ENCODE results near the gene MYLK.
"Not testable (repeated sequence)": the region's sequence is repeated elsewhere in the genome, so short reads cannot be mapped to it uniquely, and the experiment has no call there.

Gene MYLK, protein sequence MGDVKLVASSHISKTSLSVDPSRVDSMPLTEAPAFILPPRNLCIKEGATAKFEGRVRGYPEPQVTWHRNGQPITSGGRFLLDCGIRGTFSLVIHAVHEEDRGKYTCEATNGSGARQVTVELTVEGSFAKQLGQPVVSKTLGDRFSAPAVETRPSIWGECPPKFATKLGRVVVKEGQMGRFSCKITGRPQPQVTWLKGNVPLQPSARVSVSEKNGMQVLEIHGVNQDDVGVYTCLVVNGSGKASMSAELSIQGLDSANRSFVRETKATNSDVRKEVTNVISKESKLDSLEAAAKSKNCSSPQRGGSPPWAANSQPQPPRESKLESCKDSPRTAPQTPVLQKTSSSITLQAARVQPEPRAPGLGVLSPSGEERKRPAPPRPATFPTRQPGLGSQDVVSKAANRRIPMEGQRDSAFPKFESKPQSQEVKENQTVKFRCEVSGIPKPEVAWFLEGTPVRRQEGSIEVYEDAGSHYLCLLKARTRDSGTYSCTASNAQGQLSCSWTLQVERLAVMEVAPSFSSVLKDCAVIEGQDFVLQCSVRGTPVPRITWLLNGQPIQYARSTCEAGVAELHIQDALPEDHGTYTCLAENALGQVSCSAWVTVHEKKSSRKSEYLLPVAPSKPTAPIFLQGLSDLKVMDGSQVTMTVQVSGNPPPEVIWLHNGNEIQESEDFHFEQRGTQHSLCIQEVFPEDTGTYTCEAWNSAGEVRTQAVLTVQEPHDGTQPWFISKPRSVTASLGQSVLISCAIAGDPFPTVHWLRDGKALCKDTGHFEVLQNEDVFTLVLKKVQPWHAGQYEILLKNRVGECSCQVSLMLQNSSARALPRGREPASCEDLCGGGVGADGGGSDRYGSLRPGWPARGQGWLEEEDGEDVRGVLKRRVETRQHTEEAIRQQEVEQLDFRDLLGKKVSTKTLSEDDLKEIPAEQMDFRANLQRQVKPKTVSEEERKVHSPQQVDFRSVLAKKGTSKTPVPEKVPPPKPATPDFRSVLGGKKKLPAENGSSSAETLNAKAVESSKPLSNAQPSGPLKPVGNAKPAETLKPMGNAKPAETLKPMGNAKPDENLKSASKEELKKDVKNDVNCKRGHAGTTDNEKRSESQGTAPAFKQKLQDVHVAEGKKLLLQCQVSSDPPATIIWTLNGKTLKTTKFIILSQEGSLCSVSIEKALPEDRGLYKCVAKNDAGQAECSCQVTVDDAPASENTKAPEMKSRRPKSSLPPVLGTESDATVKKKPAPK (N-terminal part only)

DNA sequence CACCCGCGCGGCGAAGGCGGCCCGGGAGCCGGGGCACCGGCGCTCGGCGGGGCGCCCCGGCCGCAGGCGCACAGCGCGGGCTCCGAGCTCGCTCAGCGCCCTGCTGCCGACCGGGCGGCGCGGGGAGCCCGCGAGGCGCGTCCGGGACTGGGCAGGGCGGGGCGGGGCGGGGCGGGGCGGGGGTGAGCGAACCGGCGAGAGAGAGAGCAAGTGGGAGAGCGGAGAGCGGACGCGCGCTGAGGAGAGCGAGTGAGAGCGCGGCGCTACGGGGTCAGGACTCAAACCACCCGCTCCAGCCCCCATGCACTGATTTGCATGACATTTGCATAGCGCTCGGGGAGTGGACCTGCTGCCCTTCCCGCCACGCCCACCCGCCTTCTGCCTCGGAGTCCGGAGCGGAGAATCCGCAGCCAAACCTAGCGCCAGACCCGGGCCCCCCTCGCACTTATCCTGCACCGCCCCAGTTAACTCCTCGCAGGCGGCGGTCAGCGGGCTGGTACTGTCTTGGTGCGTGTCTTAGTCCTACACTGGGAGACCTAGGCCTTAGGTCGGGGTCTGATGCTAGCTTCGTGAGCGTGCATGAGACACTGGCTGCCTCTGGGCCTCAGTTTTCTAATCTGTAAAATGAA is at the start of gene MYLK:
Gene MYLK, minus strand, starts transcription at position 130 of the 629 bp plus-strand sequence. CDS start 90,491 bp downstream, outside the sequence.
- no peak for DNase-seq (ENCODE audit: low spot score)

- no peak for DNase-seq (ENCODE audit: low spot score)
These were observed 46.3 kb upstream of the MYLK start for GRCh38 chr3:123930445-123930844.

- DNase-seq (ENCODE audit: low spot score) = no peak
These were observed 45.2 kb upstream of the MYLK start for GRCh38 chr3:123929325-123929724.

GRCh38 chr3:123926396-123926795 is 42.3 kb upstream of the MYLK start:
- no peak for DNase-seq (ENCODE audit: low spot score)

DNA sequence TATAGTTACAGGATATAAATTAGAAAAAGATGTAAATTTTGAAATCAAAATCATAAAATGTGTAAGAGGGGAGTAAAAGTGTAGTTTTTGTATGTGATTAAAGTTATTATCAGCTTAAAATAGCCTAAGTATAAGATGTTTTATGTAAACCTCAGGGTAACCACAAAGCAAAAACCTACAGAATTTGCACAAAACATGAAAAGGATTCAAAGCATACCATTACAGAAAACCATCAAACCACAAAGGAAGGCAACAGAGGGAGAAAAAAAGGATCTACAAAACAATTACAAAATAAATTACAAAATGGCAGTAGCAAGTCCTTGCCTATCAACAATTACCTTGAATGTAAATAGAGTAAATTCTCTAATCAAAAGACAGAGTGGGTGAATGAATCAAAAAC is 36.7 kb upstream of the MYLK start:
- no peak for DNase-seq (ENCODE audit: low spot score)

GRCh38 chr3:123920383-123920782 is 36.3 kb upstream of the MYLK start:
- DNase-seq (ENCODE audit: low spot score) = no peak

DNA sequence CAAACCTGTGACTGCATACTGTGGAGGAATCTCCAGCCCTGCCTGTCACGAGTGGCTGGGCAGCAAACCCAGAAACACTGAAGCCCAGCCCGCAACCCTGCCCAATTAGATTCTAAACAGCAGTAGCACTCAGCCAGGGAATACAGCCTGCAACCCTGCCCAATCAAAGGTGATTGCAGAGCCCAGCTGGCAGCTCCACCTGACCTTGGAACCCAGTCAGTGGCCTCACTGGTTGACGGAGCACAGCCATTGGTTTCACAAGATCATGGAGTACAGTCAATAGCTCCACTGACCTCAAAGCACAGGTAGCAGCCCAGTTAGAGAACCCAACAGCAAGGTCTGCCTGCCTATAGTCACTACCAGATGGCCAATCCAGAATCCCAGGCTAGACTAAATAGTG is 35.2 kb upstream of the MYLK start:
- no peak for DNase-seq (ENCODE audit: low spot score)

DNA sequence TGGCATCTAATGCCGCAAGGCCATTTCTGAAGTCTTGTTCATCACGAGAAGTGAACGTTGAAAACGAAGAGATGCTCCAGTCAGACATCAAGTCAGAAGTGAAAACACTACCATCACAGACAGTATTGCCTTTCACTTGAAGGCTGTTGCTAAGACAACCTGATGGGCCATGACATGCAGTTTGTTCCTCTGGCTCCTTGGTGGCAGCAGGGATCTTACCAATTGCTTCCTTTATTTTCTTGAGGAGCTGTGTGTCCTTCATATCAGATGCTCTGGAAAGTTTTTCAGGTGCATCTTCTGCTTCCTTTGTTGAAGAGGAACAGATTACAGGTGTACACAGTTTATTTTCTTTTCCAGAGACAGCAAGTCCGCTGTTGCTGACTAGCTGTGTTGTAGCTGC is 30.7 kb upstream of the MYLK start:
- DNase-seq (ENCODE audit: low spot score) = no peak

DNA sequence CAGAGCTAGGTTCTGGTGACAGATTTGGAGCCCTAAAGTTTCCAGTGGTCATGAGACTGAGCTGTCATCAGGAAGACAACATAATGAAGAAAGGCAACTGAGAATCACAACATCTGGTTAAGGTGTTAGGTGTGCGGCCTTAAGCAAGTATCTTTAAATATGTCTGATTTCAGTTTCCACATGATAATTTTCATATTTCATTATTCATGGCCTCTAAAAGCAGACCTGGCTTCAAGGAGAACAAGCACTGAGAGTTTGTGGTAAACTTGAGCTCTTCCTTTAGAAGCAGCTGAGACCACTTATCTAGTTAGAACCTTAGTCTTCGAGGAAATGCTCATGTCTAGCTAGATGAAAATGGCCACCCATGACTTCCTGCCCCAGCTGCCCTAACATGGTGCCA is 25.7 kb upstream of the MYLK start:
- DNase-seq (ENCODE audit: low spot score) = no peak

DNA sequence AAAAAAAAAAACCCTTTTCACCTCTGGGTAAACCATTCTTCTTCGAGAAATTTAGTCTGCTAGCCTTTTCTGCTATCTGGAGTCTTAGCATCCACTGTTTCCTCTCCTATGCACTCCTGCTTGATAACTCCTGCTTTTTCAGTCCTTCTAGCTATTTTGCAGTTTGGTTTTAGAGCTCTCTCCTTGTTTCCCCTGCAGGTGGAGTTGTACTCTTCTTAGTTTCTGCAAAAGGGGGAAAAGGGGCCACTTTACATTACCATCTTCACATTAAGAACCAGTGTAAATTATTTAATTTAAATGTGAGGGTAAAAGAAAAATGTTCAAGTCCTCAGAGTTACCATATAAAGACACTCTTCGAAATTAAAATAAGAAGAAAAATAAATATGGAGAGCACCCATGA is 23.6 kb upstream of the MYLK start:
- no peak for DNase-seq (ENCODE audit: low spot score)

DNA sequence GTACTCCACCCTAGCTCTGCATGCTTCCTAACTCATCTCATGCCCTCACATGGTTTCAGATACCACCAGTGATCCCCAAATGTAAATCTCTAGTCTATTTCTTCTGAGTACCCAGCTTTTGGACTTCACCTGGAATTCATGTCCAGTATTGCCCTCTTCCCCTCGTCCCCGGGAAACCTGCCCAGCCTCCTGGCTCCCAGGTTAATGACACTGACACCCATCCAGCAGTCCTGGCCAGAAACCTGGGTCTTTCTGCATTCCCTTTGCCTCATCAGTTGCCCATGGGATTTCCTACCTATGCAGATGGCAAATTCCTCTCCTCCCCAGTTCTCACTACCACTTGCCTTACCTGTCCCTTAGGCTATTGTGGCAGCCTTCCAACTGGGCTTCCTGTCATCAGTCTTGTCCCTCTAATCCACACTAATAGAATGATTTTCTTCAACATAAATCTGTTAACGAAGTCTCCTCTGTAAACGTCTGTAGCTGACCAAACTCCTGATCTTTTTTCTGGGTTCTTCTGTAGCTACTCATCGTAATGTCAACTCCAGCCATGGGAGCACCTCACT is 15.3 kb upstream of the MYLK start:
- DNase-seq (ENCODE audit: low spot score) = no peak

DNA sequence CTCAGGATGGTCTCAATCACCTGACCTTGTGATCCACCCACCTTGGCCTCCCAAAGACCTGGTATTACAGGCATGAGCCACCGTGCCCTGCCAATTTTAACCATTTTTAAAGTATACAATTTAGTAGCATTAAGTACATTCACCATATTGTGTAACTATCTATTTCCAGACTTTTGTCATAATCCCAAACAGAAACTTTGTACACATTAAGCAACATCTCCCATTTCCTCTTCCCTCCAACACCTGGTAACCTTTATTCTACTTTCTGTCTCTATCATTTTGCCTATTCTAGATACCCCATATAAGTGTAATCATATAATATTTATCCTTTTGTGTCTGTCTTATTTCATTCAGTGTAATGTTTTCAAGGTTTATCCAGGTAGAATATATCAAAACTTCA is 8.9 kb upstream of the MYLK start:
- no peak for DNase-seq (ENCODE audit: low spot score)

DNA sequence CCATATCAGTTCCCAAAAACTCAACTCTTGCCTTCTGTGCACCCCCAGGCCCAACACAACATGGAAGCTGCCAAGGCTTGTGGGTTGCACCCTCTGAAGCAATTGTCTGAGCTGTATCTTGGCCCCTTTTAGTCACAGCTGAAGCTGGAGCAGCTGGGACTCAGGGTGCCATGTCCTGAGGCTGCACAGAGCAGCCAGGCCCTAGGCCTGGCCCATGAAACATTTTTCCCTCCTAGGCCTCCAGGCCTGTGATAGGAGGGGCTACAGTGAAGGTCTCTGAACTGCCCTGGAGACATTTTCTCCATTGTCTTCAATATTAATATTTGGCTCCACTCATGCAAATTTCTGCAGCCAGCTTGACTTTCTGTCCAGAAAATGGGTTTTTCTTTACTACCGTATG is 8.1 kb upstream of the MYLK start:
- no peak for DNase-seq (ENCODE audit: low spot score)

DNA sequence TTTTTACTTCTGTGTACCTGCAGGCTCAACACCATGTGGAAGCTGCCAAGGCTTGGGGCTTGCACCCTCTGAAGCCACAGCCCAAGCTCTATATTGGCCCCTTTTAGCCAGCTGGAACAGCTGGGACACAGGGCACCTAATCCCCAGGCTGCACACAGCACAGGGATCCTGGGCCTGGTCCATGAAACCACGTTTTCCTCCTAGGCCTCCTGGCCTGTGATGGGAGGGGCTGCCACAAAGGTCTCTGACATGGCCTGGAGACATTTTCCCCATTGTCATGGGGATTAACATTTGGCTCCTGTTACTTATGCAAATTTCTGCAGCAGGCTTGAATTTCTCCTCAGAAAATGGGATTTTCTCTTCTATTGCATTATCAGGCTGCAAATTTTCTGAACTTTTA is 6.9 kb upstream of the MYLK start:
- not testable (repeated sequence) for DNase-seq (ENCODE audit: low spot score)

- DNase-seq (ENCODE audit: low spot score) = not testable (repeated sequence)
These were observed 6.0 kb upstream of the MYLK start for GRCh38 chr3:123890162-123890561.

DNA sequence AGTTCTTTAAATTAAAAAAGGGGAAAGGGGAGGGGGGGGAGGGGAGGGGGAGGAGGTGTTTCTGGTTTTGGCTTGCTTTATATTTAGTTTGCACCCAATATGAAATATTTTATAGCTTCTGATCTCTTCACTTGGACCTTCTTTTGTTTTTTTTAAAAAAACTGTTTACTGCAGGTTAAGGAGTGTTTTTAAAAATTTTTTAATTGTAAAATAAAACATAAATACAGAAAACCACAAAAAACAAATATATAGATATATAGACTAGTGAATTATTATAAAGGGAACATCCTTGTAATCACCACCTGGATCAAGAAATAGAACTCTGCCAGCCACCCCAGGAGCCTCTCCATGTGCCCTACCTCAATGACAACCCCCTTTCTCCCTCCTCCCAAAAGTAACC is 861 bp upstream of the MYLK start:
- no peak for DNase-seq (ENCODE audit: low spot score)

- no peak for DNase-seq (ENCODE audit: low spot score)
These were observed 380 bp downstream of the MYLK start for GRCh38 chr3:123883701-123884202.

DNA sequence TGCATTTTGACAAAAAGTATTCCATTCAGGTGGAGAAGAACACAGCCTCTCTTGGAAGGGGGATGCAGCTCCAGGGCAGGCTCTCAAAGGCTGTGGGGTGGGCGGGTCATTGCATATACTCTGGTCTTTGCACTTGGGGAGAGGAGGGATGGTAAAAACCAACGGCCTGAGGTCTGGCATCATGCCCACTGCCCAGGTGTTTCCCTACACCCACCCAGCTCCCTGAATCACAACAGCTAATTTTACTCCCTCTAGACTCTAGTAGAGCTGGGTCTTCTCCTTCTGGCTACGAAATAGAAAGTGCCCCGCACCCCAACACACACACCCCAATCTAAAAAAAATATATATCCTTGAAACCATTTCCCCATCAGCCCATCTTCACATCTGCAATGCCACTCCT is 1.0 kb downstream of the MYLK start:
- DNase-seq (ENCODE audit: low spot score) = no peak

DNA sequence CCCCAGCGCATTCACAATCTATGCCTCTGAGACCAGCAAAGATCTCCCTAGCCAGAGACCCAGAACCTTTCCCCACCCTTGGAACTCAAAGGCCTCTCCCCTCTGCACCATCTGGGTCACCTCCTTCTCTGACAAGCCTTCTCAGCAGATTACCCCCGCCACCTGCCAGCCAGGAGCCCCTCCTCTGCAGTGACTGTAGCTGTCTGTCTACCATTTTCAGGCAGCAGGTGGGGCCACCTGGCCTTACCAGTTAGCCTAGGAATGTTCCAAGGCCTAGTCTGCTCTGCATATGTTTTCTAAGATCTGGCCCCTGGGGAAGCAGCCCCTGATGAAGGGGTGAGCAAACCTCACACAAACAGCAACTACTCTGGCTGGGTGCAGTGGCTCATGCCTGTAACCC is 2.4 kb downstream of the MYLK start:
- DNase-seq (ENCODE audit: low spot score) = no peak

DNA sequence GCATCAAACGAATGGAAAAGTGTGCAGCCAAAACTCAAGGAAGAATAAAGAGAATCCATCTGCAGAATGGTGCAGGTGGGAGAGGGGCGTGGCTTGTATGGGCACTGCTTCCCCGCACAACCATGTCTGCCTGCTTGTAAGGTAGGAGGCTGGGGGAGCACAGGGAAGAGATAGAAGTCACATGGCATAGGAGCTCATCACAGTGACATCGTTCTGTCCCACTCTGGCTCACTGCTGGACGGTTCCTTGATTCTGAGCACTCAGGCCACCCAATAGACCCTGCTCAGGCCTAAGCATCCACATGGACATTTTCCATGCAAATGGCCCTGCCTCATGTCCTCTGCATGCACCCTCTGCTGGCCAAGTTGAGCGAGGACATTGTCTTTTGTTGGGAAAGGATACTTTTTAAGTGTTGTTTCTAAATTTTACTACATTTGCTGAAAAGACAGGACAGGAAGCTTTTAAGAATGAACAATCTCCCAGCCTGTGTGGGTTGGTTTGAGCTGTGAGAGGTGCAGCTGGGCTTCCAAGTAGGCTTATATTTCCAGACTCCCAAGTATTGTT is 3.1 kb downstream of the MYLK start:
- no peak for DNase-seq (ENCODE audit: low spot score)

DNA sequence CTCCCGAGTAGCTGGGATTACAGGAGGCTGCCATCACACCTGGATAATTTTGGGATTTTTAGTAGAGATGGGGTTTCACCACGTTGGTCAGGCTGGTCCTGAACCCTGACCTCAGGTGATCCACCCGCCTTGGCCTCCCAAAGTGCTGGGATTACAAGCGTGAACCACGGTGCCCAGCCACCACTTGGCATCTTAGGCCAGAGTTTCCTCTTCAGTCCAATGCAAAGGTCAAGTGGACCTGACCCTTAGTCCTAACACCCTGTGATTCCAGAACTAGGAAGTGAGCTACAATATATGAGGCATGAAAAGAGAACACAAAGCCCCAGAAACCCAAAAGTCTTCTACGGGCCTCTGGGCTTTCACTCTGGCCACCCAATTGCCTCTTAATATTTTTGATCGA is 5.3 kb downstream of the MYLK start:
- DNase-seq (ENCODE audit: low spot score) = no peak
